HUES64 (cell line): ENCODE measurements around the gene RASGRF1.

ENCODE experiments used
- H3K27ac ChIP-seq: 2 replicates; pipeline ENCODE4 v1.7.0; 2013; ENCODE audit warnings: low read depth, low read length, inconsistent platforms
- H3K27me3 ChIP-seq: 2 replicates; pipeline ENCODE4 v1.6.1; 2013; ENCODE audit warnings: mild to moderate bottlenecking, low read length; ENCODE audit not compliant: insufficient read depth
- H3K36me3 ChIP-seq: 2 replicates; pipeline ENCODE4 v1.6.1; 2013; ENCODE audit warnings: mild to moderate bottlenecking, low read length; ENCODE audit not compliant: insufficient read depth
- H3K4me1 ChIP-seq: 2 replicates; pipeline ENCODE4 v1.6.1; 2013; ENCODE audit warnings: mild to moderate bottlenecking, low read length, moderate library complexity; ENCODE audit not compliant: insufficient read depth
- H3K4me3 ChIP-seq: 2 replicates; pipeline ENCODE4 v1.5.1; 2013; ENCODE audit warnings: mild to moderate bottlenecking, low read length, moderate library complexity
- H3K9ac ChIP-seq: 2 replicates; pipeline ENCODE4 v1.6.1; 2013; ENCODE audit warnings: mild to moderate bottlenecking, low read depth, low read length
- H3K9me3 ChIP-seq: 2 replicates; pipeline ENCODE4 v1.6.1; 2013; ENCODE audit warnings: low read depth, low read length; ENCODE audit not compliant: insufficient read depth
- WGBS: fragments of 150-250, 120-280 bp; methylation state at CpG from one replicate; pipeline ENCODE4 v1.1.7; 2013; ENCODE audit warnings: missing lambda C conversion rate; 5-methylcytosine and 5-hydroxymethylcytosine counted together

The RASGRF1 gene

GRCh38 chr15:79035814-79036213 is 54.8 kb downstream of the RASGRF1 start:
- Histone ChIP-seq H3K9me3 (peaks cover 5% of the 10 kb centered on the region; the same call in 1 of the 2 replicates), H3K4me1 (peaks cover 12% of the 10 kb centered on the region), H3K36me3 (no peaks in the 10 kb centered on the region), H3K27ac (no peak overlapping the region), H3K4me3 (no peak overlapping the region), H3K27me3 (no peaks in the 10 kb centered on the region), H3K9ac (no peak overlapping the region)
- WGBS: 75% methylated on average over 18 of the region's 18 CpGs

- 74% methylated on average over 11 of the region's 11 CpGs for WGBS
- H3K36me3 ChIP-seq: no peaks in the 10 kb centered on the region
- H3K9me3 ChIP-seq: peaks cover 5% of the 10 kb centered on the region; the same call in 1 of the 2 replicates
- peaks cover 12% of the 10 kb centered on the region for H3K4me1 ChIP-seq
- H3K27ac ChIP-seq: no peak overlapping the region
- H3K4me3 ChIP-seq: no peak overlapping the region
- H3K9ac ChIP-seq: no peak overlapping the region
- H3K27me3 ChIP-seq: no peaks in the 10 kb centered on the region
These were observed 55.4 kb downstream of the RASGRF1 start for GRCh38 chr15:79035111-79035601.

- WGBS: 86% methylated on average over 1 of the region's 1 CpG
- H3K9ac ChIP-seq: no peak overlapping the region
- no peak overlapping the region for H3K4me3 ChIP-seq
- no peak overlapping the region for H3K27ac ChIP-seq
- peaks cover 5% of the 10 kb centered on the region; the same call in 1 of the 2 replicates for H3K9me3 ChIP-seq
- H3K27me3 ChIP-seq: no peaks in the 10 kb centered on the region
- peaks cover 12% of the 10 kb centered on the region for H3K4me1 ChIP-seq
- H3K36me3 ChIP-seq: no peaks in the 10 kb centered on the region
These were observed 56.3 kb downstream of the RASGRF1 start for GRCh38 chr15:79034284-79034683.

- Histone ChIP-seq H3K4me1 (peaks cover 12% of the 10 kb centered on the region), H3K9me3 (no peaks in the 10 kb centered on the region), H3K4me3 (no peak overlapping the region), H3K27ac (no peak overlapping the region), H3K27me3 (no peaks in the 10 kb centered on the region), H3K36me3 (no peaks in the 10 kb centered on the region), H3K9ac (no peak overlapping the region)
- WGBS: 86% methylated on average over 6 of the region's 6 CpGs
These were observed 57.9 kb downstream of the RASGRF1 start for GRCh38 chr15:79032656-79033055.

- no peak overlapping the region for H3K9ac ChIP-seq
- H3K4me1 ChIP-seq: peaks cover 12% of the 10 kb centered on the region
- H3K9me3 ChIP-seq: no peaks in the 10 kb centered on the region
- no peaks in the 10 kb centered on the region for H3K27me3 ChIP-seq
- H3K36me3 ChIP-seq: no peaks in the 10 kb centered on the region
- 93% methylated on average over 12 of the region's 12 CpGs for WGBS
- H3K4me3 ChIP-seq: no peak overlapping the region
- no peak overlapping the region for H3K27ac ChIP-seq
These were observed 58.8 kb downstream of the RASGRF1 start for GRCh38 chr15:79031821-79032220.

- Histone ChIP-seq H3K27me3 (no peaks in the 10 kb centered on the region), H3K4me1 (peaks cover 12% of the 10 kb centered on the region), H3K36me3 (no peaks in the 10 kb centered on the region), H3K4me3 (no peak overlapping the region), H3K9ac (no peak overlapping the region), H3K9me3 (no peaks in the 10 kb centered on the region), H3K27ac (no peak overlapping the region)
- 87% methylated on average over 9 of the region's 9 CpGs for WGBS
These were observed 59.4 kb downstream of the RASGRF1 start for GRCh38 chr15:79031201-79031600.

- 80% methylated on average over 4 of the region's 4 CpGs for WGBS
- Histone ChIP-seq H3K9me3 (no peaks in the 10 kb centered on the region), H3K36me3 (no peaks in the 10 kb centered on the region), H3K4me1 (peaks cover 5% of the 10 kb centered on the region), H3K27ac (no peak overlapping the region), H3K4me3 (no peak overlapping the region), H3K27me3 (no peaks in the 10 kb centered on the region), H3K9ac (no peak overlapping the region)
These were observed 60.1 kb downstream of the RASGRF1 start for GRCh38 chr15:79030470-79030869.

GRCh38 chr15:79028411-79028964 is 62.1 kb downstream of the RASGRF1 start:
- H3K4me1 ChIP-seq: no peaks in the 10 kb centered on the region; the same call in 1 of the 2 replicates
- WGBS: 26% methylated on average over 7 of the region's 7 CpGs
- no peak overlapping the region for H3K9ac ChIP-seq
- no peaks in the 10 kb centered on the region for H3K36me3 ChIP-seq
- no peak overlapping the region for H3K4me3 ChIP-seq
- no peaks in the 10 kb centered on the region for H3K27me3 ChIP-seq
- H3K27ac ChIP-seq: no peak overlapping the region
- H3K9me3 ChIP-seq: 0 out of 2 replicates have a peak, but pooled peaks cover 2% of the 10 kb centered on the region

GRCh38 chr15:79027532-79028410 is 62.8 kb downstream of the RASGRF1 start:
- Histone ChIP-seq H3K27me3 (no peaks in the 10 kb centered on the region), H3K27ac (no peak overlapping the region), H3K4me1 (no peaks in the 10 kb centered on the region; the same call in 1 of the 2 replicates), H3K36me3 (no peaks in the 10 kb centered on the region), H3K9me3 (0 out of 2 replicates have a peak, but pooled peaks cover 2% of the 10 kb centered on the region), H3K9ac (no peak overlapping the region), H3K4me3 (no peak overlapping the region)
- WGBS: 84% methylated on average over 15 of the region's 15 CpGs

- WGBS: 86% methylated on average over 1 of the region's 1 CpG
- H3K9ac ChIP-seq: no peak overlapping the region
- H3K36me3 ChIP-seq: no peaks in the 10 kb centered on the region
- H3K27ac ChIP-seq: no peak overlapping the region
- no peaks in the 10 kb centered on the region for H3K27me3 ChIP-seq
- H3K4me1 ChIP-seq: no peaks in the 10 kb centered on the region; the same call in 1 of the 2 replicates
- H3K4me3 ChIP-seq: no peak overlapping the region
- 0 out of 2 replicates have a peak, but pooled peaks cover 2% of the 10 kb centered on the region for H3K9me3 ChIP-seq
These were observed 64.8 kb downstream of the RASGRF1 start for GRCh38 chr15:79025802-79026201.

- H3K9ac ChIP-seq: no peak overlapping the region
- no peak overlapping the region for H3K4me3 ChIP-seq
- no peaks in the 10 kb centered on the region for H3K36me3 ChIP-seq
- WGBS: 68% methylated on average over 6 of the region's 6 CpGs
- no peaks in the 10 kb centered on the region for H3K27me3 ChIP-seq
- H3K9me3 ChIP-seq: 0 out of 2 replicates have a peak, but pooled peaks cover 2% of the 10 kb centered on the region
- H3K4me1 ChIP-seq: no peaks in the 10 kb centered on the region; the same call in 1 of the 2 replicates
- H3K27ac ChIP-seq: no peak overlapping the region
These were observed 65.4 kb downstream of the RASGRF1 start for GRCh38 chr15:79025201-79025600.
